Right renal cortex interstitium (tissue), 3 donors: ENCODE data around the gene ADD3. TPM values are rescaled to one million over a fixed set of nuclear protein-coding genes. Genes with fewer than 3 reads are reported as not detected.

Experiments used
- DNase-seq, 3 donors: peaks; one replicate each; pipeline ENCODE4 v3.0.0-alpha.2; 2013; ENCODE audit warnings: low read depth in 3 of 3, low spot score in 2 of 3
- polyA plus RNA-seq, 3 donors: library from polyadenylated mRNA; unstranded; fragments of 120-200 nt; gene quantifications; one replicate each; pipeline ENCODE4 v1.2.1, GENCODE V29; 2013; ENCODE audit not compliant: insufficient read length in 3 of 3

Gene ADD3
- polyA plus RNA-seq = 100 to 1,000 TPM; 269 to 280 (median 276) TPM

DNA sequence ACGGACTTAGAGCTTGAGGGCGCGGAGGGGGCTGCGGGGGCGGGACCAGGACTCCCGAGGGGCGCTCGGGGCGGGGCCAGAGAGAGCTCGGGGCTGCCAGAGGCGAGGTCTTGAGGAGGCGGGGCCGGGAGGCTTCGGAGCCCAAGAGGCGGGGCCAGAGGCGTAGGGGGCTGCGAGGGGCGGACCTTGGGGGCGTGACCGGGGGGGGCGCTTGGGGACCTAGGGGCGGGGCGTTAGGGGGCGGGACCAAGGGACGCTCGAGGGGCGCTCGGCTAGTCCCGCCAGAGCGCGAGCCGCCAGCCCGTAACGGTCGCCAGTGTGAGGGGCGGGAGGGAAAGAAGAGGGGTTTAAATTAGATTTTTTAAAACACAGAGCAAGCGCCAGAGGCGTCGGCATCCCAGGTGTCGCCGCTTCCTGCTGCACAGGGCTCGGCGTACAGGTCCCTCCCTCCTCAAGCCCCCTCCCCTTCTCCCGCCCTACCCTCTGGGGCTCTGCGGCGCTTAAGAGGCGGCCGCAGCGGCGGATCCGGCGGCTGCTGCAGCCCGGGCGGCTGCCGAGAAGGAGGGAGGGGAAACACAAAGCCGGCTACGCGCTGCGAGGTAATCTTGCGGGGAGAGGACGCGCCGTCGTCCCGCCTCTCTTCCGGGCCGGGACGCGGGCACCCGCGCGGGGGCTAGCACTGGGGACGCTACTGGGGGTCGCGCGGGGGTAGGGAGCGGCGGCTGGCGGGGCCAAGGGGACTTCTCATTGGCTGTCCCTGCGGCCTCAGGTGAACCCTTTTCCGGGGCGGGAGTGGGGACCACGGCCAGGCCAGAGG is at the start of gene ADD3:
ADD3 (plus strand) TSS at position 284 of the 817 bp plus-strand sequence. CDS start 92,670 bp downstream, outside the sequence.
- peak; percentile 74 to 96 (median 94) for DNase-seq

- DNase-seq = no peak
Measured at GRCh38 chr10:109958059-109958458, 49.7 kb upstream of the ADD3 start.

GRCh38 chr10:109959259-109960145 is 48.3 kb upstream of the ADD3 start:
- no peak for DNase-seq

- DNase-seq = no peak
Measured at GRCh38 chr10:109960682-109961081, 47.1 kb upstream of the ADD3 start.

- DNase-seq = no peak
Measured at GRCh38 chr10:109961174-109962001, 46.4 kb upstream of the ADD3 start.

- no peak for DNase-seq
Measured at GRCh38 chr10:109962247-109962646, 45.5 kb upstream of the ADD3 start.

DNA sequence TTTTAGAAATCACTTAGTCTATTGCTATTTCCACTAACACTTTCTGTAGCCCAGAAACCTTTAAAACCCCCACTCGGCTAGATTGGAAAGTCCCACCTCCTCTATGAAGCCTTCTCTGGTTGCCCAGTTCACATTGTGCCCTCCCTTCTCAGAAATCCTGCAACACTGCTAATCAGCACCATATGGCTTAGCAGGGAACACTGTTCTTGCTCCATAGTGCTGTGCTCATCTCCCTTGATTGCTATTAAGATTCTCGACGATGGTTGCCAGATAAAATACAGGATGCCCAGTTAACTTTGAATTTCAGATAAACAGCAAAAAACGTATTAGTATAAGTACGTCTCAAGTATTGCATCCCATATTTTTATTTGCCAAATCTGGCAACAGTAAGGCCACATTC is 44.3 kb upstream of the ADD3 start:
- DNase-seq = no peak

DNA sequence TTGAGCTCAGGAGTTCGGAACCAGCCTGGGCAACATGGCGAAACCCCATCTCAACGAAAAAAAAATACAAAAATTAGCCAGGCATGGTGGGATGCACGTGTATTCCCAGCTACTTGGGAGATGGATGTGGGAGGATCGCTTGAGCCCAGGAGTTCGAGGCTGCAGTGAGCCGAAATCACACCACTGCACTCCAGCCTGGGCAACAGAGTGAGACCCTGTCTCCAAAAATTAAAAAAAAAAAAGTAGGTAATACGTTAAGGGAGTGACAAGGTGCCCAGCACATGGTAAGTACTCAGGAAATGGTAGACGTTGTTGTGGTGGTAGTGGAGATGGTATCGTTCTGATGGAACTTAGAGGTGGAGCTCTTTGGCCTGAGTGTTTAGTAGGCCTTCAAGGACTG is 43.5 kb upstream of the ADD3 start:
- DNase-seq = no peak

- peak in 1 of 3 donors; percentile 65 for DNase-seq
Measured at GRCh38 chr10:109966961-109967738, 40.6 kb upstream of the ADD3 start.

GRCh38 chr10:109967739-109968088 is 40.1 kb upstream of the ADD3 start:
- DNase-seq = no peak

GRCh38 chr10:109968953-109969759 is 38.6 kb upstream of the ADD3 start:
- no peak for DNase-seq

GRCh38 chr10:109969760-109970346 is 37.9 kb upstream of the ADD3 start:
- no peak for DNase-seq

- DNase-seq = no peak
Measured at GRCh38 chr10:109971634-109972033, 36.1 kb upstream of the ADD3 start.

GRCh38 chr10:109972372-109973001 is 35.3 kb upstream of the ADD3 start:
- no peak for DNase-seq

DNA sequence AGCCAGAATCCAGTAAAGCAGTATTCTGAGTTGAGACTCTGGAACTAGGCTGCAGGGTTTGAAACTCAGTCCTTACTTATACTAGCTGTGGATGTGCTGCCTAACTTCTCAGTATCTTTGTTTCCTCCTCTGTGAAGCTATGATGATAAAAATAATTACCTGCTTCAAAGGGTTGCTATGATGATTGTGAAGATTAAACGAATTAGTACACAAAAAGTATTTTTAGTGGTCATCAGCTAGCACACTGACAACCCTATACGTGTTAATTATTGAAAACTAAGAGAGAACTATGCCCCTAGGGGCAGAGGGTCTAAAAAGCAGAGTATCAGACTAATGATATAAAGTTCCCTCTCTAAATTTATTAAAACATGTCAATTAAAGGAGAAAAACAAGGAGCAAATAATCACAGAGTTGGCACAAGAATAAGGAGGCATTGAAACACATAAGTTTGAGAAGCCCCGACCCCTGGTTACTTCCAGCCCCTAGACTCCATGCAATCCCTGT is 34.4 kb upstream of the ADD3 start:
- DNase-seq = no peak

GRCh38 chr10:109974504-109975191 is 33.1 kb upstream of the ADD3 start:
- DNase-seq = no peak
